Adipocyte (in vitro differentiated cells): Measurements from ENCODE around the gene PFN4.
"Not testable (repeated sequence)": the region's sequence is repeated elsewhere in the genome, so short reads cannot be mapped to it uniquely, and the experiment has no call there.

Experiments used
- DNase-seq: peaks from one replicate; pipeline ENCODE4 v3.0.0-alpha.2; 2015; ENCODE audit warnings: low read depth
- H3K27me3 ChIP-seq: replicated peaks from 2 replicates; pipeline ENCODE4 v1.7.0; 2013; ENCODE audit warnings: mild to moderate bottlenecking, low read length, moderate library complexity; ENCODE audit not compliant: control insufficient read depth, insufficient read depth
- H3K36me3 ChIP-seq: 2 replicates; pipeline ENCODE4 v1.7.0; 2013; ENCODE audit warnings: low read length, mild to moderate bottlenecking, moderate library complexity; ENCODE audit not compliant: control insufficient read depth, insufficient read depth, severe bottlenecking
- H3K4me1 ChIP-seq: 2 replicates; pipeline ENCODE4 v1.7.0; 2013; ENCODE audit warnings: mild to moderate bottlenecking, low read length, moderate library complexity; ENCODE audit not compliant: control insufficient read depth, insufficient read depth
- H3K4me3 ChIP-seq: 2 replicates; pipeline ENCODE4 v1.7.0; 2013; ENCODE audit warnings: mild to moderate bottlenecking, low read length, moderate library complexity
- H3K9ac ChIP-seq: 2 replicates; pipeline ENCODE4 v1.7.0; 2013; ENCODE audit warnings: mild to moderate bottlenecking, low read length, moderate library complexity
- H3K9me3 ChIP-seq: 2 replicates; pipeline ENCODE4 v1.7.0; 2013; ENCODE audit warnings: mild to moderate bottlenecking, low read length, moderate library complexity; ENCODE audit not compliant: control insufficient read depth

Gene PFN4

GRCh38 chr2:24110660-24111303, 12.4 kb downstream of the PFN4 start:
- Histone ChIP-seq H3K9ac (no peak overlapping the region), H3K9me3 (peaks cover 10% of the 10 kb centered on the region), H3K27me3 (no peaks in the 10 kb centered on the region), H3K4me1 (peaks cover 4% of the 10 kb centered on the region), H3K4me3 (no peak overlapping the region), H3K36me3 (no peaks in the 10 kb centered on the region)
- DNase-seq, result no peak

- not testable (repeated sequence) for H3K4me3 ChIP-seq, H3K36me3 ChIP-seq, H3K4me1 ChIP-seq, H3K9me3 ChIP-seq, H3K9ac ChIP-seq, DNase-seq, H3K27me3 ChIP-seq
These were observed 13.7 kb downstream of the PFN4 start for GRCh38 chr2:24109431-24109830.

- peaks cover 7% of the 10 kb centered on the region for H3K4me1 ChIP-seq
- no peak for DNase-seq
- peaks cover 3% of the 10 kb centered on the region for H3K9me3 ChIP-seq
- H3K4me3 ChIP-seq, result no peak overlapping the region
- H3K36me3 ChIP-seq, result no peaks in the 10 kb centered on the region
- H3K27me3 ChIP-seq, result no peaks in the 10 kb centered on the region
- no peak overlapping the region for H3K9ac ChIP-seq
These were observed 15.8 kb downstream of the PFN4 start for GRCh38 chr2:24107336-24107735.

- Histone ChIP-seq H3K36me3 (no peaks in the 10 kb centered on the region), H3K4me1 (peaks cover 7% of the 10 kb centered on the region), H3K9me3 (peaks cover 3% of the 10 kb centered on the region), H3K9ac (no peak overlapping the region), H3K27me3 (no peaks in the 10 kb centered on the region), H3K4me3 (no peak overlapping the region)
- no peak for DNase-seq
These were observed 16.3 kb downstream of the PFN4 start for GRCh38 chr2:24106786-24107185.

GRCh38 chr2:24105816-24106215, 17.3 kb downstream of the PFN4 start:
- no peak for DNase-seq
- no peak overlapping the region for H3K9ac ChIP-seq
- no peaks in the 10 kb centered on the region for H3K27me3 ChIP-seq
- H3K9me3 ChIP-seq, result peaks cover 3% of the 10 kb centered on the region
- no peak overlapping the region for H3K4me3 ChIP-seq
- H3K4me1 ChIP-seq, result peaks cover 3% of the 10 kb centered on the region
- no peaks in the 10 kb centered on the region for H3K36me3 ChIP-seq

GRCh38 chr2:24104906-24105305, 18.2 kb downstream of the PFN4 start:
- Histone ChIP-seq H3K9ac (no peak overlapping the region), H3K4me3 (no peak overlapping the region), H3K36me3 (no peaks in the 10 kb centered on the region), H3K9me3 (peaks cover 3% of the 10 kb centered on the region), H3K27me3 (no peaks in the 10 kb centered on the region), H3K4me1 (peaks cover 3% of the 10 kb centered on the region)
- no peak for DNase-seq

- no peak overlapping the region for H3K9ac ChIP-seq
- DNase-seq, result no peak
- peaks cover 3% of the 10 kb centered on the region for H3K4me1 ChIP-seq
- no peaks in the 10 kb centered on the region for H3K36me3 ChIP-seq
- H3K4me3 ChIP-seq, result no peak overlapping the region
- H3K27me3 ChIP-seq, result no peaks in the 10 kb centered on the region
- peaks cover 3% of the 10 kb centered on the region for H3K9me3 ChIP-seq
These were observed 19.0 kb downstream of the PFN4 start for GRCh38 chr2:24104110-24104650.

GRCh38 chr2:24102677-24103076, 20.5 kb downstream of the PFN4 start:
- Histone ChIP-seq H3K4me3 (no peak overlapping the region), H3K9ac (no peak overlapping the region), H3K36me3 (no peaks in the 10 kb centered on the region)

GRCh38 chr2:24101992-24102391, 21.1 kb downstream of the PFN4 start:
- H3K27me3 ChIP-seq, result no peaks in the 10 kb centered on the region
- DNase-seq, result no peak
- peaks cover 3% of the 10 kb centered on the region for H3K4me1 ChIP-seq
- no peak overlapping the region for H3K9ac ChIP-seq
- H3K36me3 ChIP-seq, result no peaks in the 10 kb centered on the region
- H3K4me3 ChIP-seq, result no peak overlapping the region
- H3K9me3 ChIP-seq, result peaks cover 3% of the 10 kb centered on the region

More at GRCh38 chr2:24102677-24103076, 20.5 kb downstream of the PFN4 start:
- no peak for DNase-seq
- no peaks in the 10 kb centered on the region for H3K27me3 ChIP-seq
- H3K9me3 ChIP-seq, result peaks cover 3% of the 10 kb centered on the region
- H3K4me1 ChIP-seq, result peaks cover 3% of the 10 kb centered on the region

GRCh38 chr2:24100732-24101131, 22.4 kb downstream of the PFN4 start:
- not testable (repeated sequence) for H3K9me3 ChIP-seq, H3K4me3 ChIP-seq, H3K36me3 ChIP-seq, H3K27me3 ChIP-seq, H3K9ac ChIP-seq, DNase-seq, H3K4me1 ChIP-seq

- H3K4me1 ChIP-seq, H3K4me3 ChIP-seq, H3K9me3 ChIP-seq, H3K36me3 ChIP-seq, H3K27me3 ChIP-seq, H3K9ac ChIP-seq, DNase-seq: not testable (repeated sequence)
These were observed 27.9 kb downstream of the PFN4 start for GRCh38 chr2:24095171-24095677.

- H3K4me1 ChIP-seq, H3K9ac ChIP-seq, H3K36me3 ChIP-seq, DNase-seq, H3K27me3 ChIP-seq, H3K9me3 ChIP-seq, H3K4me3 ChIP-seq: not testable (repeated sequence)
These were observed 29.9 kb downstream of the PFN4 start for GRCh38 chr2:24093270-24093669.
